HG03342 (cell line): ENCODE results near the gene CSF1R.

Source experiments
- ATAC-seq: cut with Tn5 transposase; IDR thresholded peaks from one replicate; pipeline ENCODE4 v1.9.1; 2021; ENCODE audit warnings: mild to moderate bottlenecking, moderate library complexity; ENCODE audit not compliant: unreplicated experiment

Gene CSF1R

DNA sequence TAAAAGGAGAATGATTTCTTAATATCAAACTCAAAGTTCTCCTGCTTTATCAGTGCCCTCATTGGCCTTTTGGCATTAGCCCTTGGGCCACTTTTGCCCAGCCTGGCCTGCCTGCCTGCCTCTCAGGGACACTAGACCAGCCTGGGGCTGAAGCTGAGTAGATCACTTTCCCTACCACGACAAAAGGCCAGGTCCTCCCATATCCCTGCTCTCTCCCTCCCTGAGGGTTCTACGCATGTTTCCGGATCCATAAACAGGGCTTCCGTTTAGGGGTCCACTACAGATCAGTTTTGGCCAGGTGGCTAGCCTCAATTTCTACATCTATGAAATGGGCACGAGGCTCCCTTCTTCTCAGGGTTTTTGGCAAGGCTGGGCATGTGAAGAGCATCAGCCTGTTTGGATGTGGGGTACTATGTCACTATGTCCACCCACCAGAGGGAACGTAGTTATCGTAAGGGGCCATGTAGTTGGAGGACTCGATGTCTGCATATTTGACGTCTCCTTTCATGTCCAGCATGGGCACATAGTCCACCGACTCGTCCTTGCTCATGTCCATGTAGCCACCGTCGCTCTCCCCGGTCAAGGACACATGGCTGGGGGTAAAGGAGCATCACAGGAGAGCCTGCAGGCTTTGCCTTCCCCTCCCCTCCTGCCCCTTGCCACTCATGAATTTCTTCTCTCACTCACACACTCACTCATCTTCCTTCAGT, 35.2 kb upstream of the CSF1R start:
- peak; percentile 9 for ATAC-seq

GRCh38 chr5:150120617-150121447, 34.5 kb upstream of the CSF1R start:
- no peak for ATAC-seq

DNA sequence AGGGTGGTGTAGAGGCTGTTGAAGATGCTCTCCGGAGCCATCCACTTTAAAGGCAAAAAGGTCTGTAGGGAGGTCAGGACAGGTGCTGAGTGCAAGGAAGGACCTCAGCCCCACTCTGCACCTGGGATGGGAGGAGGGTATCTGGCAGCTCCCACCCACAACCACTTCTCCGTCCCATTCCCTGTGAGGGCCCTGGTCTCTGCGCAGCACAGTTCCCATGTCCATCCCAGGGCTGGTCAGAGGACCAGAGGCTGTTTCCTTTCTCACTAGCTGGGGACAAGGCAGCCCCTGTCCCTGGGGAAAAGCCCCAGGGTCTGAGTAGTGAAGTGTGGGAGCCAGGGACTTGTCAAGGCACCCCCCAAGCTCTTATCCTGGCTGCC, 33.7 kb upstream of the CSF1R start:
- ATAC-seq = no peak

GRCh38 chr5:150119421-150120061, 33.2 kb upstream of the CSF1R start:
- no peak for ATAC-seq

- no peak for ATAC-seq
Measured at GRCh38 chr5:150118561-150119229, 32.3 kb upstream of the CSF1R start.

- ATAC-seq = no peak
Measured at GRCh38 chr5:150117945-150118560, 31.7 kb upstream of the CSF1R start.

GRCh38 chr5:150116667-150117400, 30.5 kb upstream of the CSF1R start:
- no peak for ATAC-seq

DNA sequence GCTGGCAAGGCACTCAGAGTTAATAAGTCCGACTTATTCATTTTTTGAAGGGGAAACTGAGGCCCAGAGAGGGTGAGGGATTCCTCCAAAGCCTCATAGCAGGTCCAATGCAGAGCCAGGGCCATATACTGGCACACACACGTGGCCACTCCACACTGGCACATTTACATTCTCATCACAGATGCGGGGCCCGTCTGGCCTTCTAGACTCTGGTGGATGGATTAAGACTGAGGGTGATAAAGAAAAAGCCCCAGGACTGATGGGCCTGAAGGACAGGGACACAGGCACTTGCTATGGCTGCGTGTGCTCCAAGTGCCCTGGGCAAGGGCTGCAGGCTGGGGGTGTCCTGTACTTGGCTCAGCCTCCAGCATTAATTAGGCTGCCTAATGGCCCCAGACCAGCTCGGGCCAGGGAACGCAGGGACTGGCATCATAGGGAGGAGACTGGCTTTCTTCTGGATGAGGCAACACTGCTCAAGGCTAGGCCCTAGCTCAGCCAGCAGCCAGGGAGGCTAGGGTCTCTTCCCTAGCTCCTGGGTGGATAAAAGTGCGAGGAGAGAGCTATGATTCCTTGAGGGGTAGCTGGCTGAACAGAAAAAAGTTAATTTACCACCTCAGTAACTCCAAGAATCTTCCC, 28.5 kb upstream of the CSF1R start:
- ATAC-seq = no peak

- ATAC-seq = no peak
Measured at GRCh38 chr5:150114102-150114641, 27.8 kb upstream of the CSF1R start.

- no peak for ATAC-seq
Measured at GRCh38 chr5:150113047-150113744, 26.8 kb upstream of the CSF1R start.

GRCh38 chr5:150112201-150113046, 26.1 kb upstream of the CSF1R start:
- ATAC-seq = no peak

DNA sequence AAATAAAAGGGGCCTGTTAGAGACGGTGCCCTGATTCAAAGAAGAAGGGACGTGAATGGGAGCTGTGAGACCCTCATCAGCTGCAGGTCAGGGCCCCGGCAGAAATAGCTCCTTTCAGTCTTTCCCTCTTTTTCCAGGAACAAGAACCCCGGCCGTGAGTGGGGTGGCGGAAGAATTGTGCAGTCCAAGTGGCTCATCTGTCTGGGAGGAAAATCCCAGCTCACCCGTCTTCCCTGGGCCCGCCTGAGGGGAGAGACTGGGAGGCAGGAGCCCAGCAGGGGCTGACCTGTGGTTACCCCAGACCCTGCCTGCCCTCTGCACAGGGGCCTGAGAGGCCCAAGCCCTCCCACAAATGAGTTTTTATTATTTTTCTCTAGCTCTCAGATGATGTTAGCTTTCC, 24.8 kb upstream of the CSF1R start:
- no peak for ATAC-seq

DNA sequence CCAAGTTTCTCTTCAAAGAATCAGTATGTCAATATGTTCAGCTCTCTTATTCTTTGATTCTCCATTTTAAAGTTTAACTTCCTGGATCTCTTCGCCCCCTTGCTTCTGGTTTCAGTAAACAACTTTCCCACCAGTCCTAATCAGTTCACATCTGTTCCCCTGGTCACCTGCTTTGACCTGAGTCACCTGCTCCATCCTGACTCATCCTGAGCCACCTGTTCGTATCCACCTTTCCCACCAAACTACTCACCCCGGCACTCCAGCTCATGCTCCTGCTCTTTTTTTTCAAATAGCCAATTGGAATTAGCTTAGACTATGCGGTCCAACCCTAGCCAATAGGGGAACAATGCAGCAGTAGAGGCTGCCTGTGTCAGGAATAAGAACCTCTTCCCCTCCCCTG, 23.6 kb upstream of the CSF1R start:
- ATAC-seq = no peak

GRCh38 chr5:150108711-150109514, 22.6 kb upstream of the CSF1R start:
- no peak for ATAC-seq

DNA sequence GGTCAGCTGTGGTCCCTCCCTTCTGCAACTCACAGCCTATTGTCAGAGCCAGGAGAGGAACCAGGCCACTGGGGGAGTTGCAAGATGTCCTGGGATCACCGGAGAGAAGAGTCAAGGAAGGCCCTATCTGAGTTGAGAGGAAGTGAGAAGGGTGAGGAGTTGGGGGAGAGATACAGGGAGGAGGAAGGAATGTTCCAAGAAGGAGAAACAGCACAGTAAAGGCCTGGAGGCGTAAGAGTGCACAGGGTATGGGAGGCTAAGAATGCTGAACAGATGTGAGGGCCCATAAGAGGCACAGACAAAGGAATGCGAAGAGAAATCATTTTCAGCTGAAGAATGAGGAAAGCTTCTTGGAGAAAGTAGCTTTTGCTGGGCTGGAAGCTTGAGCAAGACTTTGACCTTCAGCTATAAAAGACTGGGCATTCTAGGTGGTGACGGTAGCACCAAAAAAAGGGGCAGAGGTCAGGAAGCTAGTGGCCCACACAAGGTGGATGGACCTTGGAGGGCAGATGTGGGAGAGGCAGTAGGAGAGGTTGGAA, 21.6 kb upstream of the CSF1R start:
- no peak for ATAC-seq

DNA sequence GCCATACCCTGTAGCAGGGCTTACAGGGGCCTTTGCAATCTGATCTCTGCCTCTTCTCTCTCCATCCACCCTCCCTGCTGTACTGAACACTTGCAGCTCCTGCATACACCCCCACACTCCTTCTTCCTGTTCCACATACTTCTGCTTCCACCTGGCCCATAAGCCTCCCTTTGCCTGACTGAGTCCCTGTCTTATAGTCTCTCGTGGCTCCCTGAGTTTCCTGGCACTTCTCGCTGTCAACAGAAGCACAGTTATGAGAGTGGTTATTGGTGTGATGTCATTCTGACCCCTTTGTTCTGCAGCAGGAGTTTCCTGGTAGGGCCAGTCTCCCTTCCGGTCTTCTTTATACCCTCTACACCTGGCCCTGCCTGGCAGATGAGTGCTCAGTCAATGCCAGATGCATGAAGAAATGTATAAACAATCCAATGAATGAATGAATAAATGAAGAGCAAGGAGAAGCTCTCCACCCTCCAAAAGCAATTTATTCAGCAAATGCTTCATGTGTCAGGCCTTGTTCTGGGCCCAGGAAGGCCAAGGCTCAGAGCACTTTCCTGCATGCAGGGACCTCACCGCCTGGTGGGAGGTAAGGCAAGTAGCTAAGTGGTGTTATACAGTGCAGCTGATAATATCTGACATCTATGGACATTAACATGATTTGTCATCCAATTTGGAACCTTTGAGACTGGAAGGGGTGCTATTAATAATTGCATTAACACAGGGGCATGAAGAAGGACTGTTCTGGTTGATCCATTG, 20.5 kb upstream of the CSF1R start:
- ATAC-seq = no peak
